HG03565 (cell line): ENCODE results near the gene ALDH9A1.
A peak's percentile ranks its signal among the peaks of the same experiment; 100 is the strongest.
"Not testable (repeated sequence)": the region's sequence is repeated elsewhere in the genome, so short reads cannot be mapped to it uniquely, and the experiment has no call there.

Experiments
- ATAC-seq: cut with Tn5 transposase; IDR thresholded peaks from one replicate; pipeline ENCODE4 v1.9.1; 2021; ENCODE audit warnings: mild to moderate bottlenecking, moderate library complexity; ENCODE audit not compliant: unreplicated experiment

Gene ALDH9A1

GRCh38 chr1:165688046-165688445, 10.3 kb downstream of the ALDH9A1 start:
- ATAC-seq = no peak

- ATAC-seq = peak; percentile 31
Observed at GRCh38 chr1:165686971-165687433, 11.4 kb downstream of the ALDH9A1 start.

- ATAC-seq = peak; percentile 59
Observed at GRCh38 chr1:165686121-165686970, 12.0 kb downstream of the ALDH9A1 start.

GRCh38 chr1:165683848-165684485, 14.4 kb downstream of the ALDH9A1 start:
- ATAC-seq = no peak

GRCh38 chr1:165680773-165681172, 17.6 kb downstream of the ALDH9A1 start:
- ATAC-seq = not testable (repeated sequence)

- no peak for ATAC-seq
Observed at GRCh38 chr1:165680303-165680702, 18.1 kb downstream of the ALDH9A1 start.

GRCh38 chr1:165679282-165680036, 18.9 kb downstream of the ALDH9A1 start:
- no peak for ATAC-seq

- no peak for ATAC-seq
Observed at GRCh38 chr1:165678509-165678908, 19.9 kb downstream of the ALDH9A1 start.

- no peak for ATAC-seq
Observed at GRCh38 chr1:165675794-165676193, 22.6 kb downstream of the ALDH9A1 start.

- no peak for ATAC-seq
Observed at GRCh38 chr1:165674599-165674998, 23.8 kb downstream of the ALDH9A1 start.

- ATAC-seq = no peak
Observed at GRCh38 chr1:165671526-165671925, 26.8 kb downstream of the ALDH9A1 start.

- ATAC-seq = no peak
Observed at GRCh38 chr1:165668184-165668583, 30.2 kb downstream of the ALDH9A1 start.

- ATAC-seq = no peak
Observed at GRCh38 chr1:165666152-165666825, 32.1 kb downstream of the ALDH9A1 start.

GRCh38 chr1:165662186-165662585, 36.2 kb downstream of the ALDH9A1 start:
- no peak for ATAC-seq

GRCh38 chr1:165661703-165662102, 36.7 kb downstream of the ALDH9A1 start:
- no peak for ATAC-seq

- no peak for ATAC-seq
Observed at GRCh38 chr1:165659581-165659895, 38.8 kb downstream of the ALDH9A1 start.

GRCh38 chr1:165658766-165659580, 39.4 kb downstream of the ALDH9A1 start:
- not testable (repeated sequence) for ATAC-seq

- no peak for ATAC-seq
Observed at GRCh38 chr1:165650981-165651625, 47.3 kb downstream of the ALDH9A1 start.

- ATAC-seq = no peak
Observed at GRCh38 chr1:165648919-165649572, 49.3 kb downstream of the ALDH9A1 start.
